Cardiac septum (tissue), 1 donor: Measurements from ENCODE around the gene ZNF785. TPM values are rescaled to one million over a fixed set of nuclear protein-coding genes. Genes with fewer than 3 reads are reported as not detected.
"Not testable (repeated sequence)": the region's sequence is repeated elsewhere in the genome, so short reads cannot be mapped to it uniquely, and the experiment has no call there.

Experiments
- DNase-seq: peaks from one replicate; pipeline ENCODE4 v3.0.0-alpha.2; 2020; ENCODE audit warnings: low spot score
- intact Hi-C: fragments of 100-400 bp; cut with DNase I; formaldehyde crosslinking; loops from one replicate; pipeline ENCODE4 v1.14.0; 2022
- long read RNA-seq: library from polyadenylated mRNA; unstranded; transcript quantifications from one replicate; pipeline ENCODE4 v2.0.0, GENCODE V29; 2021
- total RNA-seq: library from RNA; stranded (reverse); fragmentation: NEBNext Ultra II Directional; extraction: Animal tissue kit (Norgen Biotek cat#: 25700); gene quantifications from one replicate; pipeline ENCODE4 v1.2.1, GENCODE V29; 2021
- donor health status: DM: no; HTN: no; CAD: no.

Gene ZNF785
- 6.7 TPM for total RNA-seq
- long read RNA-seq, partial matches to known transcripts: 0 of 3 reads
- long read RNA-seq, other reads (novel, unspliced or antisense): 3 of 3 reads

DNA sequence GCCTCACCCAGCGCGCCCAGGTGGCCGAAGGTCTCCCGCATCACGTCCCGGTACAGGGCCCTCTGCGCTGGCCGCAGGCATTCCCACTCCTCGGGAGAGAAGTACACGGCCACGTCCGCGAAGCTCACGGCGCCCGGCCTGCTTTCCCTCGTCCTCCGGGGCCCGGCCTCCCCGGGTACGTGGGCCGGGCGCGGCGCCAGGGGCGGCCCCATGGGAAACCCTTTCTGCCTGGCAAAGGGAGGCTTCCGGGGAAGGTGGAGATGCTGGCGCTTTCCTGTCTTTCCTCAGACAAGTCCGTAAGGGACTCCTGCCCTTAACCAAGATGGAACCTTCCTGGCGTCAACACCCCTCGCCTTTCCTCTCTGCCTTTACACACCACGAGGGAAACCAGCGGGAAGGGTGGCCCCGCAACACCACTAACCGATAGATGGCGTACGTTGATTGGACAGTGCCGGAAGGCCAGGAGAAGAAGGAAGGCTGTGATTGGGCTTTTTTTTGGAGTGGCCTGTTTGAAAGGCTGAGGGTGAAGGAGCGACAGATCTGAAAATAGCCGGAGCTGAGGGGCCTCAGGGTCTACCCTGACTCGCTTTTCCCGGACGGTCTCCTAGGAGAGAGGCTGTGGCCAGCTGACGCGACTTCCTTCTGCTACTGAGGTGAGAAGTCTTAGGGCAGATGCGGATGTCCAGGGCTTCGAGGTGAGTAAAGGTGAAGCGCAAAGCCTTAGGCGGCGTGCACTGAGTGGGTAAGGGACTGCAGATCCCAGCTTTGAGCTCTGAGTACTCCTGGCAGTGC is at the start of gene ZNF785:
Gene ZNF785 (minus strand): TSS at position 298 of the 792 bp plus-strand sequence. CDS start 86 bp downstream, at position 212.
- intact Hi-C loops: loop anchor here (1.0 to 2.0 kb wide), 3 partner anchors 13 to 51 kb away; partner anchors contain the start of gene ZNF747
- peak; percentile 98 for DNase-seq

DNA sequence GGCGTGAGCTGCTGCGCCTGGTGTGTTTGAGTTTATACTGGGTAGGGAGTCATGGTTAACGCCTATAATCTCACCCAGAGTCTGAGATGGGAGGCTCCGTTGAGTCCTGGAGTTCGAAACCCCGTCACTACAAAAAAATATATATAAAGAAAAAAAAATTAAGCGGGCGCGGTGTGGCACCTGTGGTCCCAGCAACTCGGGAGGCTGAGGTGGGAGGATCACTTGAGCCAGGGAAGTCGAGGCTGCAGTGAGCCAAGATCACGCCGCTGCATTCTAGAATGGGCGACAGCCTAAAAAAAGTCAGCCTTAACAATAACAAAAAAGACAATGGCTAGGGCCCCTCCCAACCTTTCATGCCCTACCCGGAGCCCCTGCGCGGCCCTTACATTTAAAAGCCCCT is 48.0 kb upstream of the ZNF785 start:
- DNase-seq: no peak
- intact Hi-C loops: loop anchor here (5.0 kb wide), 1 partner anchor 61 kb away; the partner anchor contains the start of gene ZNF688

DNA sequence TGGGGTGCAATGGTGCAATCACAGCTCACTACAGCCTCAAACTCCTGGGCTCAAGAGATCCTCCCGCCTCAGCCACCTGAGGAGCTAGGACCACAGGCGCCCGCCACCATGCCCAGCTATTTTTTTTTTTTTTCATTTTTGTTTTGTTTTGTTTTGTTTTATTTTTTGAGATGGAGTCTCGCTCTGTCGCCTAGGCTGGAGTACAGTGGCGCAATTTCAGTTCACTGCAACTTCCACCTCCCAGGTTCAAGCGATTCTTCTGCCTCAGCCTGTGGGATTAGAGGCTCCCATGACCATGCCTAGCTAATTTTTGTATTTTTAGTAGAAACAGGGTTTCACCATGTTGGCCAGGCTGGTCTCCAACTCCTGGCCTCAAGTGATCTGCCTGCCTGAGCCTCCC is 47.0 kb upstream of the ZNF785 start:
- DNase-seq: not testable (repeated sequence)
- intact Hi-C loops: loop anchor here (5.0 kb wide), 1 partner anchor 60 kb away; the partner anchor contains the start of gene ZNF688

DNA sequence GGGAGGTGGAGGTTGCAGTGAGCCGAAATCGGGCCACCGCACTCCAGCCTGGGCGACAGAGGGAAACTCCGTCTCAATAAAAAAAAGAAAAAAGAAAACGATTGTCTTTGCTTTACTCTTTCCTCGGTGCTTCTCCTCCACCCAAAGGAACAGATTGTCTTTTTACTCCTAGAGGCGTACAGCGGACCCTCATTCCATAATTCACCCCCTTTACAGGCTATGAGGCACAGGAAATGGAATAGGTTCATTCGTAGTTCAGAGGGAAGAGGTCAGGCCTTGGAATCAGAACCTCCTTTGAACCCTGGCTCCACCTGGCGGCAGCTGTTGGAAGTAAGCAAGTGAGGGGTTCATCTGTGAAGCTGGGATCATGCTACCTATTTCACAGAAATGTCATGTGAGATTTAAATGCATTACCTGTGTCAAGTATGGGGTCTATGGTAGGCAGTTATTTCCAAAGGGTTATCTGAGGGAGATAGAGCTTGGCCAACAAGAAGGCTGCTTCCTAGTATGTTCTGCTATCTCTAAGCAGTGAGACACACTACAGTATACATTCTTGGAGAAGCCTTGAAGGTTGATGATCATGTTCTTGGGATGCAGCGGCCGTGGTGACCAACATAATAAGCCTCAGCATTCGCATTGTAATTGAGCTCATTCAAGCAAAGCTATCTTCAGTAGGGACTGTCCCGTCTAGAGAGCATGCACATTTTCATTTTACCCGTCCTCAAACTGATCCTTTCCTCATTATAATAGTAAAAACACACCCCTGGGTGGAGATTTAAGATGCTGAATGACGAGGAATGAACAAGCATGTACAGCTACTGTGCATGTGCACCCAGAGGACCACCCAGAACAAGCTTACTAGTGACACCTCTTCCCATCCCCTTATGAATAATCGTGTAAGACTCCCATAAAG is 43.4 kb upstream of the ZNF785 start:
- intact Hi-C loops: loop anchor here (2.0 kb wide), 1 partner anchor 70 kb away; the partner anchor contains the start of gene ZNF764
- peak; percentile 93 for DNase-seq

DNA sequence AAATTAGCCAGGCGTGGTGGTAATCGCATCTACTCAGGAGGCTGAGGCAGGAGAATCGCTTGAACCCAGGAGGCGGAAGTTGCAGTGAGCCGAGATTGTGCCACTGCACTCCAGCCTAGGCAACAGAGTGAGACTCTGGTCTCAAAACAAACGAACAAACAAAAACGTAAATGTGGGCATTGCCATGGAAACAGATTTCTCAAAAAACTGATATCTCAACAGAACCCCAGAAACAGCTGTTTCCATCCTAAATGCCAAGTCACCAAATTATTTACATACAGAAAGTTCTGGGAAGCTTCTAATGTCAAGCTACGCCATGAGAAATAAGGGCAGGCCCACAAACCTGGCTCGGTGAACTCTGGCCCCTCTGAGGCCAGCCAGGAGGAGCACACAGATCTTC is 40.7 kb upstream of the ZNF785 start:
- intact Hi-C loops: no loop called here
- no peak for DNase-seq

DNA sequence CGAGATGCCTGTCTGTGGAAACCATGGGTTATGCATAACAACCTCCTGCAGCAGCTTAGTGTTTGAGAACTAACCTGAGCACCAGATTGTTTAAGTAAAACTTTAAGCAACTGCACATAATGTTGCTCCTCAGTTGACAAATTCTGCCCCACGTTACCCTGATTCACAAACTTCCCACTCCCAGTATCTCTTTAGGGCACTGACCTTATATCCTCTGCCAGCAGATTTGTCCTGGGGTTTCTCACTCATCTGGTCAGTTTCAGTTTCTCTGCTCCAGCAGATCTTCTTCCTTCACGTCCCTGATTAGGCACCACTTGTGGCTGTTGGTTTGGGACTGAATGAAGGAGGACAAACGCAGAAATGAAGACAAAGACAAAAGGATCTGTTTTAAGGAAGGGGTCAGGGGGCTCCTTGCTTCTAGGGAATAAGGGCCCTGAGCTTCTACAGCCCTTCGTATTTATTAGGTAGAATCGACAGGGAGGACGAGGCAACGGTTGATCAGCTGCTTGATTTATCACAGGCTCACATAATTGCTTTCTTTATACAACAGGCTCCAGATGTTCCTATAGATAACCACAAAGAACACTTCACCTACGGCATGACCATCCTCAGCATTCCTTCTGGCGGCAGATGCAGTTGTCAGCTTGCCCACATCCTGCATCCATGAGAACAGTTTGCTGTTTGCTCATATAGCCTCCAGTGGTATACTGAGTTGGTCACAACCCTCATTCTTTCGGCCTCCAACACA is 38.2 kb upstream of the ZNF785 start:
- intact Hi-C loops: no loop called here
- no peak for DNase-seq

DNA sequence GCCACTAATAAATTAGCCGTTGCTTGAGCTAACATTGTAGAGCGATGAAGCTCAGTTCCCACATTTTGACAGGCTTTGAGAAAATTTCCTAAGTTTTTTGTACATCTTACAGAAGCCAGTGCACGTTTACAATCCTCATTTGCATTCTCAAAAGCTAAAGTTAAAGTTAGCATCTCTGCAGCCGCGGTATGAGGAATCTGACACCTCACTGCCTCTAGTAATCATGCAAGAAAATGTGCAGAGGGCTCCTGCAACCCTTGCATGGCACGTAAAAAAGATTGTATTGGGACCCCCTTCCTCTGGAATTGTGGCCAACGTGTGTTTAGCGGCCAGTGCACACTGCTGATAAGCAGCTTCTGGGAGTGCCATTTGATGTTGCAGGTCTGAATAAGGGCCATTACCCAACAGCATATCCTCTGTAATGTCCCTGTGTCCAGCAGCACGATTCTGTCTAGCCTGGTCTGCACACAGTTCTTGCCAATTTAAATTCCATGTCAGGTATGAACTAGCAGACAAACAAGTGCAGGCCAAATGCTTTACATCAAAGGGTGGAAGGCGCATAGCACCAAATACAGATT is 37.0 kb upstream of the ZNF785 start:
- intact Hi-C loops: no loop called here
- DNase-seq: no peak

DNA sequence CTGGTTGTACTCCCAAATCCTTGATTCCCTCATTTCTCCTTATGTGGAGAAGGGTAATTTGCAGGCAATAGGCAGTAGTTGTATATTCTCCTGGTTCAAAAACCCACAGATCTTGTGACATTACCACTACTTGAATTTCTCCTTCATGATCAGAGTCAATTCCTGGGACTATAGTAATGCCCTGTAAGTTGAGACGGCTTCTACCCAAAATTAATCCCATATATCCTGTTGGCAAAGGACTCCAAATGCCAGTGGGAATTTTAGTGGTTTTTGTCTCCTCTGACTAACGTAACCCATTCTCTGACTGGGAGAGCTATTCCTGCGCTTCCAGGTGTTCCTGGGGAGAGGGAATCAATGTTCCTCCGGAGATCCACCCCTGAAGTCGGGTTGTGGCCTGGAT is 36.3 kb upstream of the ZNF785 start:
- DNase-seq: no peak
- intact Hi-C loops: no loop called here

DNA sequence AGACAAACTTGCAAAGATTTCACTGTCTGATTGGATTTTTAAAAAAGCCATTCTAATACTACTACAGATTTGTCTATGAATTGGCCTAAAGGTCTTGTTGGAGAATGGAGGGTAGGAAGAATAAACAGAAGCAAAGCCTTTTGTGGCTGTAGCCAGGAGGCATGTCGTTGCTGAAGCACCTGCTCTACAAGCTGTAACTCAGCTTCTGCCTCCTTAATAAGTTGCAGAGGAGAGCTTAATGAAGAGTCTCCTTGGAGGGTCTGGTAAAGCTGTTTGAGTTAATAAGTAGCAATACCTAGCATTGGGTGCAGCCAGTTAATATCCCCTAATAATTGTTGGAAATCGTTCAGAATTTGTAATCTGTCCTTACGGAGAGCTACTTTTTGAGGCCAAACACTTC is 34.7 kb upstream of the ZNF785 start:
- intact Hi-C loops: no loop called here
- DNase-seq: no peak

DNA sequence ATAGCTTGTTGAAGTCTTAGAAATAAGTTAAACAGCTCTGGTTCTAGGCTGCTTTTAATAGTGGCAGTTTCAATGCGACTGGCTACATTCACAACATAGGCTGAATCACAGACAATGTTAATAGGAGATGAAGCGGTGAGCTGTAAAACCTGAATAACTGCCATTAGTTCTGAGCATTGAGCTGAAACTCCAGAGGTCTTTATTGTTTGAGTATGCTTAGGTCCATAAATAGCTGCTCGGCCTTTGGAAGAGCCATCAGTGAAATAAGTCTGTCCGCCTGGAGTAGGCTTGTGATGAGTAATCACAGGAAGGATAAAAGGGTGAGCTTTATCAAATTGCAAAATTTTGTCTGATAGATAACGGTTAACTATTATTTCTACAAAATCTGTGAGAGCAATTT is 34.1 kb upstream of the ZNF785 start:
- intact Hi-C loops: no loop called here
- DNase-seq: no peak

DNA sequence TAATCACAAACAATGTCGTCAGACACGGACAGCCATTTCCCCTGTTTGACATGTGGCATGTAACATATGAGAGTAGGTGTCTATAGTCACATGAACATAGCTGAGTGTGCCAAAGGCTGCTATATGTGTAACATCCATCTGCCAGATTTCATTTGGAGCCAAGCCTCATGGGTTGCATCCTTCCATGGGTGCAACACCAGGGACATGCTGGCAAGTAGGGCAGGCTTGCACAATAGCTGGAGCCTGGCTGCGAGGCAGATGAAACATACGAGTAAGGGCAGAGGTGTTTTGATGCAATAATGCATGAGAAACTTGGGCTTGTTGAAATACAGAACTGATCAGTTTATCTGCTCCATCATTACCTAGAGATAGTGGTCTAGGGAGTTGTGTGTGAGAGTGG is 33.7 kb upstream of the ZNF785 start:
- no peak for DNase-seq
- intact Hi-C loops: no loop called here

DNA sequence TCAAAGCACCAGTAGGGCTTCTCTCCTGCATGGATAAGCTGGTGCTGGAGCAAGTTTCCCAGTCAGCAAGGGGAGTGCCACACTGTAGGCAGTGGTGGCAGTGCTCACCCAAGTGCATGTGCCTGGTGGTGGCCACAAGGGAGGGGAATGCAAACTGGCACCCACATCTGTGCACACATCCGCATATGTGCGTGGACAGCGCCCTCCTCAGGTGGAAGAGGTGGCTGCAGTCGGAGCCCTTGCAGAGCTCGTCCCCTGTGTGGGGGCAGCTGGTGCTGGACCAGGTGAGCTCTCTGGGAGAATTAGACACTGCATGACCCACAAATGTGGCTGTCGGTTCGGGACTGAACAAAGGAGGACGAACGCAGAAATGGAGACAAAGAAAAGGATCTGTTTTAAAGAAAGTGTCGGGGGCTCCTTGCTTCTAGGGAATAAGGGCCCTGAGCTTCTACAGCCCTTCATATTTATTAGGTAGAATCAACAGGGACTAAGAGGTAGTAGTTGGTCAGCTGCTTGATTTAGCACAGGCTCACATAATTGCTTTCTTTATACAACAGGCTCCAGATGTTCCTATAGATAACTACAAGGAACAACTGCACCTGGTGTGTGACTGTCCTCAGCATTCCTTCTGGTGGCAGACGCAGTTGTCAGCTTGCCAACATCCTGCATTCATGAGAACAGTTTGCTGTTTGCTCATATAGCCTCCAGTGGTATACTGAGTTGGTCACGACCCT is 30.0 kb upstream of the ZNF785 start:
- DNase-seq: no peak

DNA sequence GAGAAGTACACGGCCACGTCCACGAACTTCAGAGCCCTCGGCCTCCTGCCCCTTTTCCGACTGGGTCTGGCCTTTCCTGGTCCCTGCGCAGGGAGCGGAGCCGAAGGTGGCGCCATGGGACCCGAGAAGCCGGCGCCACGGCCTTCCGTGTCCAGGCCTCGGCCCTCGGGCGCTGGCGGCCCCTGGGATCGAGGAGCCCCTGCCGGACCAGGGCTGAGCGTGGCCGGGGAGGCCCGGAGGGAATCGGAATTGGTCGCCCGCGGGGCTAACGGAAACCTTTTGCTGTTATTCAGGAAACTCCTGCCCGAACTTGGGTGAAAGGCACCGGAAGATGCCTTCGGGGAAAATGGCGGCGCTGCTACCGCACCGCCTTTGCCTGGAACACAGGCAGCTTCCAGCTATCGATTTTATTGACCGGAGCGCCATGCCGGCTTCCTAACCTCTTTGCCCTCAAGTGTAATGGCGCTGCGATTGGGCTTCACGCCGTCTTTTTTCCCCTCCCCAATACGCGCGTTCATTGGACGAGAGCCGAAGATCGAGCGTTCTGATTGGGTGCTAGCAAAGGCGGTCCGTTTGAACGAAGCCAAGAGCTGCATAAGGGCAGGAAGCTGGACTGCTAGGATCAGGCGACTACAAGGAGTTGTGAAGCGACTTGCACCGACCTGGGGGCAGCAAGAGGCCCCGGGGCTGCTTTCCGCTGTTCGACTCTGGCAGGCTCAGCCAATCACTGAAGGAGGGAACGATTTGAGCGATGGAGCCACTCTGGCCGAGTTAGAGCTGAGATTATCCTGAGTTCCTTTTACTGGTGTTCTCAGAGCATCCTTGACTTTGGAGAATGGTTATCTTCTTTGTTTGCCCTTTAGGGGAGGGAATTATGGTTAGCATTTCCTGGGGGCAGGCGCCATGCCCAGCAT is 24.7 kb upstream of the ZNF785 start, which contains the start of gene ZNF689:
Gene ZNF689 (minus strand): TSS at position 464 of the 914 bp plus-strand sequence. CDS start 348 bp downstream, at position 116.
- DNase-seq: peak; percentile 97
- intact Hi-C loops: no loop called here

More for the DNA sequence above, 30.0 kb upstream of the ZNF785 start:
- intact Hi-C loops: no loop called here

DNA sequence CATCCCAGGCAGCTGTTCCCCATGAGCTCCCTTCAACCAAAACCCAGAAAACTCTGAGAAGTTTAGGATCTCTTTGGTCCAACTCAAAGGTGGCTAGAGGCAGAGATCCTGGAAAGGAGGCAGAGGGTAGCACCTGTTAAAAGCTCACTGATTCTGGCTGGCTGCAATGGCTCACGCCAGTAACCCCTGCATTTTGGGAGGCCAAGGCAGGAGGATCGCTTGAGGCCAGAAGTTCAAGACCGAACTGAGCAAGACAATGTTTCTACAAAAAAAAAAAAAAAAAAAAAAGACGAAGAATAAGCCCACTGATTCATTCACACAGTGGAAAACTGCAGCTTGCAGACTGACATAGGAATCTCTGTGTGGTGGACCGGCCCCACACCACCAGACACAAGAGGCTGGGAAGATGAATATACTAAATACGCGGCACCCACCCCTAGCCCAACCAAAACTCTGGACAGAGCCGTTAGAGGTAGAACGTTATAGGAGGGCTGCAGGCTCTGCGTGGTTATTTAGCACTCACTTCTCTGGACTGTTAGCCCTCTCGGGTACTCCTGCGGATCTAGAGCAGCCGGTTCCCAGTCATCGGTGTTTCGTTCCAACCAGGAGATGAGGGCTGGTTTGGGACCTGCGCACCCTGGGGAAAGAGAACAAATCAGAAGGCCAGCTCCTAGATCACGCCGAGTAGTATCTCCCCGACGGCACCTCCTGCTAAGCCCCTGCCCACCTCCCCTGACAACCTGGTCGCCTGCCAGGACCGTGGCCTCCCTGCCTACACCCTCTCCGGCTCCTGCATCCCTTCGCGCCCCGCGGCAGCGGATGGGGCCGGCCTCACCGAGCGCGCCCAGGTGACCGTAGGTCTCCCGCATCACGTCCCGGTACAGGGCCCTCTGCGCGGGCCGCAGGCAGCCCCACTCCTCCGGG is 23.8 kb upstream of the ZNF785 start:
- DNase-seq: peak; percentile 79
- intact Hi-C loops: no loop called here

DNA sequence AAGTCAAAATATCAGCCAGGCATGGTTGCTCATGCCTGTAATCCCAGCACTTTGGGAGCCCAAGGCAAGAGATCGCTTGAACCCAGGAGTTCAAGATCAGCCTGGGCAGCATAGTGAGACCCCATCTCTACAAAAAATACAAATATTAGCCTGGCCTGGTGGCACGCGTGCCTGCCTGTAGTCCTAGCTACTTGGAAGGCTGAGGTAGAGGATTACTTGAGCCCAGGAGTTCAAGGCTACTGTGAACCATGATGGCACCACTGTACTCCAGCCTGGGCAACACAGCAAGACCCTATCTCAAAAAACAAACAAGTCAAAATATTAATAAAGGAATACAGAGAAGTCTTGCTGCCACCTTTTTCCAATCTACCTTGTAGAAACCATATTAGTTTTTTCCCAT is 20.5 kb upstream of the ZNF785 start:
- intact Hi-C loops: no loop called here
- no peak for DNase-seq

DNA sequence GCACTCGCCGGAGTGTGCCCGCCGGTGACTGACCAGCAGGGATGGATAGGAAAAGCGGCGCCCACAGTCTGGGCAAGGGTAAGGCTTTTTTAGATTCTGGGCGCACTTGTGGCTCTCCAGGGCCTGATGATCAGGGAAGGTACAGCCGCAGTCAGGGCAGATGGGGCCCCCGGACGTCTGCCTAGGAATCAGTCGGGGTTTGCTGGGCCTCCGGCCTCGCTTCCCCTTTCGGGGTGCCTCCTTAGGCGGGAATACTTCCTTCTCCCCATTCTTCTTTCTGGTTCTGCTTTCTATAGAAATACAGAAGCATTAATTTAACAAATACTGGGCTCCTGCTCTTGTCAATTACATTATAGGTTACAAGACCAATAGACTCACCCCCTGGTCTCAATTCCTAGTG is 19.7 kb upstream of the ZNF785 start:
- no peak for DNase-seq
- intact Hi-C loops: no loop called here
